ENCODE measurements around the gene NADSYN1.

DNA sequence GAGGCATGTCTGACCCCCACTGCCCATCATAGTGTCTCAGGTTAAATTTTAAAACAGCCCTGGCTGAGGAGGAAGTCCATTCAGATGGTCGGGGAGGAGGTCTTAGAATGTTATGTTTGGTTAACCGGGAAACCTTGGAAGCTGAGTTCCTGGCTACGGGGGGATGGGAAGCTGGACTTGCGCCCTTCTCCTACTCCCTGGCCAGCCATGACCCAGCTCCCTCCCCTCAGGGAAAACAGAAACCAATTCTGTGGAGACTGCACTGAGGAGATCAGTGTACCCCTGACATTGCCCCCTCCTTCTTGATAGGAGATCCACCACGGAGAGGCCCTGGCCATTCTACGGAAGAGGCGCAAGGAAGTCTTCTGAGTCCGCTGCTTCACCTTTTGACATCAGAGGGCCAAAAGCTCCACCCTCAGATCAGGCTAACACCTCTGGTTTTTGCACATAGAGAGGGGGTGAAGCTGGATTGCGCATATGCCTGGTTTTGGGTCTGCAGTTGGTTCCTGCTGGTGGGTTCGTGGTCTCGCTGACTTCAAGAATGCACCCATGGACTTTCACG lies 92.5 kb downstream of the NADSYN1 start:
- TF ChIP-seq CTCF (IDR thresholded peaks at IDR 0.05; ENCODE audit: low read depth, low read length, poor library complexity, severe bottlenecking) (no peak), EZH2phosphoT487 (IDR thresholded peaks at IDR 0.05; ENCODE audit: borderline replicate concordance, low read length) (no peak)

All from DOHH2 (cell line).